Endometrial microvascular endothelial cells (primary cell): ENCODE results near the gene TLE7. TPM values are rescaled to one million over a fixed set of nuclear protein-coding genes. Genes with fewer than 3 reads are reported as not detected.

Experiments used
- in situ Hi-C: cut with HindIII; loops from 2 replicates; pipeline ENCODE4 v1.10.0; 2017; ENCODE audit warnings: low sequenced_read_pairs, low pct_unique_long_range_greater_than_20kb; ENCODE audit errors: inconsistent ontology term
- total RNA-seq: library from RNA; depleted of rRNA; stranded (reverse); fragments of >200 nt; gene quantifications from one replicate; pipeline ENCODE4 v1.2.3, GENCODE V29; 2015; ENCODE audit errors: inconsistent ontology term

TLE7 gene
- total RNA-seq, 1 donor from 2014 or later = not detected

- in situ Hi-C loops = no loop called here
These were observed 17.2 kb downstream of the TLE7 start for GRCh38 chr16:71424626-71425025.

GRCh38 chr16:71423865-71424264, 18.0 kb downstream of the TLE7 start:
- in situ Hi-C loops = no loop called here

- in situ Hi-C loops = no loop called here
These were observed 18.8 kb downstream of the TLE7 start for GRCh38 chr16:71423016-71423415.

GRCh38 chr16:71421911-71422310, 19.9 kb downstream of the TLE7 start:
- in situ Hi-C loops = no loop called here

GRCh38 chr16:71414038-71414437, 27.8 kb downstream of the TLE7 start:
- in situ Hi-C loops = no loop called here

GRCh38 chr16:71413341-71413740, 28.5 kb downstream of the TLE7 start:
- in situ Hi-C loops = no loop called here

GRCh38 chr16:71412270-71413160, 29.3 kb downstream of the TLE7 start:
- in situ Hi-C loops = no loop called here

- in situ Hi-C loops = no loop called here
These were observed 31.7 kb downstream of the TLE7 start for GRCh38 chr16:71410146-71410545.

- in situ Hi-C loops = no loop called here
These were observed 32.7 kb downstream of the TLE7 start for GRCh38 chr16:71409011-71409775.

- in situ Hi-C loops = no loop called here
These were observed 33.3 kb downstream of the TLE7 start for GRCh38 chr16:71408536-71408935.

GRCh38 chr16:71407731-71408130, 34.1 kb downstream of the TLE7 start:
- in situ Hi-C loops = no loop called here

- in situ Hi-C loops = no loop called here
These were observed 35.1 kb downstream of the TLE7 start for GRCh38 chr16:71406724-71407123.

GRCh38 chr16:71406316-71406715, 35.5 kb downstream of the TLE7 start:
- in situ Hi-C loops = no loop called here

- in situ Hi-C loops = no loop called here
These were observed 37.5 kb downstream of the TLE7 start for GRCh38 chr16:71404364-71404763.

GRCh38 chr16:71402674-71403073, 39.2 kb downstream of the TLE7 start:
- in situ Hi-C loops = no loop called here

- in situ Hi-C loops = no loop called here
These were observed 39.8 kb downstream of the TLE7 start for GRCh38 chr16:71402007-71402406.

GRCh38 chr16:71399801-71400563, 41.9 kb downstream of the TLE7 start:
- in situ Hi-C loops = no loop called here

GRCh38 chr16:71396594-71396993, 45.3 kb downstream of the TLE7 start:
- in situ Hi-C loops = no loop called here

GRCh38 chr16:71389330-71389729, 52.5 kb downstream of the TLE7 start:
- in situ Hi-C loops = no loop called here
